Activated B cell treated with CpG ODN at 0.5 μM for 24 hours (primary cell): Measurements from ENCODE around the gene PRL. TPM values are rescaled to one million over a fixed set of nuclear protein-coding genes. Genes with fewer than 3 reads are reported as not detected.

Experiments
- ATAC-seq: fragments of 200-7000 bp; cut with Tn5 transposase; one replicate; pipeline ENCODE4 v1.10.0; 2021; ENCODE audit warnings: low read depth, mild to moderate bottlenecking, moderate library complexity
- CTCF ChIA-PET: fragments of 350-600 bp; sonication (Branson Sonifier 250); formaldehyde crosslinking; loops from one replicate; lab custom pipeline; 2021; ENCODE audit warnings: antibody characterized with exemption; lab: Charles Lee
- POLR2A ChIA-PET: fragments of 350-600 bp; sonication (Branson Sonifier 250); formaldehyde crosslinking; loops from one replicate; lab custom pipeline; 2021; ENCODE audit warnings: antibody characterized with exemption; lab: Charles Lee
- DNase-seq: peaks from one replicate; pipeline ENCODE4 v3.0.0; 2022
- H3K27ac Mint-ChIP-seq: one replicate; pipeline ENCODE4 v1.8.0; 2020; ENCODE audit warnings: mixed read lengths
- H3K27me3 Mint-ChIP-seq: one replicate; pipeline ENCODE4 v1.8.0; 2021; ENCODE audit warnings: mixed read lengths
- H3K36me3 Mint-ChIP-seq: one replicate; pipeline ENCODE4 v1.8.0; 2021; ENCODE audit warnings: low read depth, mixed read lengths
- H3K4me1 Mint-ChIP-seq: one replicate; pipeline ENCODE4 v1.8.0; 2021; ENCODE audit warnings: mixed read lengths
- H3K4me3 Mint-ChIP-seq: one replicate; pipeline ENCODE4 v1.8.0; 2020; ENCODE audit warnings: mild to moderate bottlenecking, mixed read lengths
- H3K9me3 Mint-ChIP-seq: one replicate; pipeline ENCODE4 v1.8.0; 2020; ENCODE audit warnings: mixed read lengths
- intact Hi-C: fragments of 100-400 bp; cut with micrococcal nuclease; formaldehyde crosslinking; loops from one replicate; pipeline ENCODE4 v1.15.1; 2024
- total RNA-seq: library from RNA; stranded (reverse); gene quantifications from 2 replicates; pipeline ENCODE4 v1.2.3, GENCODE V29; 2022
- TF ChIP-seq, protein P1 (sequence below): fragments of 200-600 bp; IDR thresholded peaks from one replicate; pipeline ENCODE4 v1.8.0; 2022; ENCODE audit warnings: antibody characterized with exemption, mild to moderate bottlenecking

Gene PRL
- total RNA-seq, 1 donor from 2014 or later: not detected

DNA sequence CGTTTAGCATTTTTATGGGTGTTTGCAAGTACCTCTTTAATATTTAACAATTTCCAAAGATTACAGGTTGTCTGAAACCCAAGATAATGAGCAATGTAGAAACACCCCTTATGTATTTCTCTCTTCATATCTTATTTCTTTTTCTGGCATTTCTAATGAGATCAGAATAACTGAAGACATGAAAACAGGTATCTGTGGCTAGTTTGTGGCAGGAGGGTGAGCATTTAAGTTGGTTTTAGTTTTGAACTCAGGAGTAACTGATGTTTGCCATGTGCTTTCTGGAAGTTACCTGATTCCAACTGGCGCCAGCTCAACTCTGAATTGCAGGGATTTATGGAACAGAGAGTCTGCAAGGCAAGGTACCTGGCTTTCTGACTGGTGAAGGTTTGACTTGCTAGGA, 35.4 kb upstream of the PRL start:
- no peak overlapping the region for H3K4me3 Mint-ChIP-seq
- intact Hi-C loops: no loop called here
- ATAC-seq (no peak), DNase-seq (no peak)
- H3K9me3 Mint-ChIP-seq: no peaks in the 10 kb centered on the region
- no peak overlapping the region for H3K27ac Mint-ChIP-seq
- no peaks in the 10 kb centered on the region for H3K36me3 Mint-ChIP-seq
- CTCF ChIA-PET: no interaction called here
- no peaks in the 10 kb centered on the region for H3K27me3 Mint-ChIP-seq
- peaks cover 2% of the 10 kb centered on the region for H3K4me1 Mint-ChIP-seq
- TF ChIP-seq, protein P1, sequence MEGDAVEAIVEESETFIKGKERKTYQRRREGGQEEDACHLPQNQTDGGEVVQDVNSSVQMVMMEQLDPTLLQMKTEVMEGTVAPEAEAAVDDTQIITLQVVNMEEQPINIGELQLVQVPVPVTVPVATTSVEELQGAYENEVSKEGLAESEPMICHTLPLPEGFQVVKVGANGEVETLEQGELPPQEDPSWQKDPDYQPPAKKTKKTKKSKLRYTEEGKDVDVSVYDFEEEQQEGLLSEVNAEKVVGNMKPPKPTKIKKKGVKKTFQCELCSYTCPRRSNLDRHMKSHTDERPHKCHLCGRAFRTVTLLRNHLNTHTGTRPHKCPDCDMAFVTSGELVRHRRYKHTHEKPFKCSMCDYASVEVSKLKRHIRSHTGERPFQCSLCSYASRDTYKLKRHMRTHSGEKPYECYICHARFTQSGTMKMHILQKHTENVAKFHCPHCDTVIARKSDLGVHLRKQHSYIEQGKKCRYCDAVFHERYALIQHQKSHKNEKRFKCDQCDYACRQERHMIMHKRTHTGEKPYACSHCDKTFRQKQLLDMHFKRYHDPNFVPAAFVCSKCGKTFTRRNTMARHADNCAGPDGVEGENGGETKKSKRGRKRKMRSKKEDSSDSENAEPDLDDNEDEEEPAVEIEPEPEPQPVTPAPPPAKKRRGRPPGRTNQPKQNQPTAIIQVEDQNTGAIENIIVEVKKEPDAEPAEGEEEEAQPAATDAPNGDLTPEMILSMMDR: no peak
- POLR2A ChIA-PET: no interaction called here

- no peaks in the 10 kb centered on the region for H3K9me3 Mint-ChIP-seq
- ChIA-PET POLR2A (no interaction called here), CTCF (no interaction called here)
- no peaks in the 10 kb centered on the region for H3K36me3 Mint-ChIP-seq
- no peaks in the 10 kb centered on the region for H3K27me3 Mint-ChIP-seq
- no peak overlapping the region for H3K27ac Mint-ChIP-seq
- H3K4me3 Mint-ChIP-seq: no peak overlapping the region
- intact Hi-C loops: no loop called here
- H3K4me1 Mint-ChIP-seq: peaks cover 2% of the 10 kb centered on the region
- DNase-seq: no peak
- TF ChIP-seq, protein P1: no peak
- no peak for ATAC-seq
Observed at GRCh38 chr6:22330941-22331340, 34.1 kb upstream of the PRL start.

DNA sequence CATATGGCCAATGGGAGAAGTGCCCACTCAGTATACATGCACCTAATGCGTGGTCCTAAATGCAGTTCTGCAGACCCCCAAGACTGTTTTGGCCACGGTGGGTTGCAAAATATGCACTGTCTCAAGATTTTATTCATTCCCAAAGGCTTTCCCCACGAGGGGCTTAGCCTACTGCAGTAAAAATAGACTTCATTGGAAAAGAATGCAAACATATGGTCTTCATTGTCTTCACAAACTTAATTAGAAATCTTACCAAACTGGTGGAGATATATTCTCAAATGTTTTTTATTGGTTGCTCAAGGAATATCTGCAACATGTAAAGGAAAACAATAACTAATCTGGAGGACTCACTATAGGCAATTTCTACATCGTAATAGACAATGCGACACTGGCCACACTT, 31.6 kb upstream of the PRL start:
- CTCF ChIA-PET: no interaction called here

GRCh38 chr6:22327881-22328280, 31.0 kb upstream of the PRL start:
- Mint-ChIP-seq H3K27ac (no peak overlapping the region), H3K9me3 (no peaks in the 10 kb centered on the region), H3K4me3 (no peak overlapping the region), H3K4me1 (no peaks in the 10 kb centered on the region), H3K36me3 (no peaks in the 10 kb centered on the region), H3K27me3 (no peaks in the 10 kb centered on the region)
- DNase-seq (no peak), ATAC-seq (no peak)
- ChIA-PET CTCF (no interaction called here), POLR2A (no interaction called here)
- intact Hi-C loops: no loop called here
- TF ChIP-seq, protein P1: no peak

More for the DNA sequence above, 31.6 kb upstream of the PRL start:
- H3K4me3 Mint-ChIP-seq: no peak overlapping the region
- no peak for ATAC-seq
- intact Hi-C loops: no loop called here
- no peaks in the 10 kb centered on the region for H3K4me1 Mint-ChIP-seq
- no peaks in the 10 kb centered on the region for H3K36me3 Mint-ChIP-seq
- no peak overlapping the region for H3K27ac Mint-ChIP-seq
- H3K9me3 Mint-ChIP-seq: no peaks in the 10 kb centered on the region
- no peak for DNase-seq
- TF ChIP-seq, protein P1: no peak
- POLR2A ChIA-PET: no interaction called here
- H3K27me3 Mint-ChIP-seq: no peaks in the 10 kb centered on the region

- no peak overlapping the region for H3K27ac Mint-ChIP-seq
- H3K27me3 Mint-ChIP-seq: no peaks in the 10 kb centered on the region
- no peaks in the 10 kb centered on the region for H3K36me3 Mint-ChIP-seq
- DNase-seq (no peak), ATAC-seq (no peak)
- H3K4me3 Mint-ChIP-seq: no peak overlapping the region
- intact Hi-C loops: no loop called here
- no peaks in the 10 kb centered on the region for H3K9me3 Mint-ChIP-seq
- ChIA-PET POLR2A (no interaction called here), CTCF (no interaction called here)
- TF ChIP-seq, protein P1: no peak
- no peaks in the 10 kb centered on the region for H3K4me1 Mint-ChIP-seq
Observed at GRCh38 chr6:22326500-22326899, 29.7 kb upstream of the PRL start.
